ENCODE results near the gene SH3PXD2A. TPM values are rescaled to one million over a fixed set of nuclear protein-coding genes. Genes with fewer than 3 reads are reported as not detected.

SH3PXD2A gene
- total RNA-seq, 1 donor from 2014 or later: 2.3 TPM

- no peaks in the 10 kb centered on the region for H3K79me2 ChIP-seq (ENCODE audit: low read depth)
- no peaks in the 10 kb centered on the region for H3K36me3 ChIP-seq
- H3K4me3 ChIP-seq: no peak overlapping the region
- Mint-ChIP-seq H3K27ac (no peak overlapping the region), H3K9me3 (no peaks in the 10 kb centered on the region), H3K4me1 (peaks cover 31% of the 10 kb centered on the region), H3K4me3 (no peak overlapping the region), H3K27me3 (ENCODE audit: insufficient read depth, low read depth) (peaks cover 33% of the 10 kb centered on the region), H3K36me3 (no peaks in the 10 kb centered on the region)
- TF ChIP-seq EZH2phosphoT487 (IDR thresholded peaks at IDR 0.05): no peak
- no peak for TF ChIP-seq CTCF (IDR thresholded peaks at IDR 0.05)
- TF ChIP-seq EZH2 (IDR thresholded peaks at IDR 0.05): no peak
- peak overlapping the region; percentile 47 for H3K4me2 ChIP-seq
- H3K27me3 ChIP-seq: peaks cover 53% of the 10 kb centered on the region
- peaks cover 23% of the 10 kb centered on the region for H3K4me1 ChIP-seq
- no peak for DNase-seq (ENCODE audit: low spot score)
- H3F3A ChIP-seq (ENCODE audit: low read depth): peaks cover 20% of the 10 kb centered on the region
- peaks cover 8% of the 10 kb centered on the region for H4K20me1 ChIP-seq (ENCODE audit: low read depth)
- no peak overlapping the region for H2AFZ ChIP-seq (replicated peaks)
- no peak overlapping the region for H3K27ac ChIP-seq
- H3K9me3 ChIP-seq (ENCODE audit: low read depth): no peaks in the 10 kb centered on the region
- no peak overlapping the region for H3K9ac ChIP-seq
These were observed 159.3 kb downstream of the SH3PXD2A start for GRCh38 chr10:103696094-103696410.

GRCh38 chr10:103695584-103696005 lies 159.8 kb downstream of the SH3PXD2A start:
- Mint-ChIP-seq H3K9me3 (no peaks in the 10 kb centered on the region), H3K27me3 (ENCODE audit: insufficient read depth, low read depth) (peaks cover 34% of the 10 kb centered on the region), H3K4me3 (peak overlapping the region; percentile 21), H3K4me1 (peaks cover 31% of the 10 kb centered on the region), H3K27ac (no peak overlapping the region), H3K36me3 (no peaks in the 10 kb centered on the region)
- Histone ChIP-seq H3F3A (ENCODE audit: low read depth) (peaks cover 20% of the 10 kb centered on the region), H3K4me3 (no peak overlapping the region), H4K20me1 (ENCODE audit: low read depth) (peaks cover 8% of the 10 kb centered on the region), H3K27me3 (peaks cover 57% of the 10 kb centered on the region), H3K4me2 (no peak overlapping the region), H3K36me3 (no peaks in the 10 kb centered on the region), H2AFZ (replicated peaks) (no peak overlapping the region), H3K27ac (no peak overlapping the region), H3K9me3 (ENCODE audit: low read depth) (no peaks in the 10 kb centered on the region), H3K9ac (no peak overlapping the region), H3K4me1 (peaks cover 23% of the 10 kb centered on the region), H3K79me2 (ENCODE audit: low read depth) (no peaks in the 10 kb centered on the region)
- no peak for DNase-seq (ENCODE audit: low spot score)
- TF ChIP-seq EZH2 (IDR thresholded peaks at IDR 0.05): no peak
- no peak for TF ChIP-seq EZH2phosphoT487 (IDR thresholded peaks at IDR 0.05)
- TF ChIP-seq CTCF (IDR thresholded peaks at IDR 0.05): no peak

- Histone ChIP-seq H3F3A (ENCODE audit: low read depth) (peaks cover 20% of the 10 kb centered on the region), H3K27me3 (peaks cover 65% of the 10 kb centered on the region), H3K79me2 (ENCODE audit: low read depth) (no peaks in the 10 kb centered on the region), H4K20me1 (ENCODE audit: low read depth) (peaks cover 8% of the 10 kb centered on the region), H2AFZ (replicated peaks) (no peak overlapping the region), H3K9ac (no peak overlapping the region), H3K4me1 (peaks cover 14% of the 10 kb centered on the region), H3K27ac (no peak overlapping the region), H3K4me2 (peak overlapping the region; percentile 100), H3K9me3 (ENCODE audit: low read depth) (no peaks in the 10 kb centered on the region), H3K36me3 (no peaks in the 10 kb centered on the region), H3K4me3 (peak overlapping the region; percentile 65)
- peaks cover 23% of the 10 kb centered on the region for H3K4me1 Mint-ChIP-seq
- peaks cover 35% of the 10 kb centered on the region for H3K27me3 Mint-ChIP-seq (ENCODE audit: insufficient read depth, low read depth)
- no peaks in the 10 kb centered on the region for H3K9me3 Mint-ChIP-seq
- peak overlapping the region; percentile 81 for H3K4me3 Mint-ChIP-seq
- no peak for TF ChIP-seq EZH2phosphoT487 (IDR thresholded peaks at IDR 0.05)
- peak; percentile 35 for TF ChIP-seq EZH2 (IDR thresholded peaks at IDR 0.05)
- TF ChIP-seq CTCF (IDR thresholded peaks at IDR 0.05): no peak
- H3K36me3 Mint-ChIP-seq: no peaks in the 10 kb centered on the region
- no peak for DNase-seq (ENCODE audit: low spot score)
- no peak overlapping the region for H3K27ac Mint-ChIP-seq
These were observed 161.6 kb downstream of the SH3PXD2A start for GRCh38 chr10:103693812-103694205.

Data from neural progenitor cell (in vitro differentiated cells).